WERI-Rb-1 (cell line): ENCODE results near the gene C2orf72.

ENCODE experiments used
- DNase-seq: peaks from one replicate; pipeline ENCODE4 v3.0.0-alpha.2; 2020
- H3K27ac ChIP-seq: fragments of 250-450 bp; sonication (Bioruptor Pico); 2 replicates; pipeline ENCODE4 v1.5.1; 2020; ENCODE audit warnings: mild to moderate bottlenecking, moderate library complexity
- H3K27me3 ChIP-seq: fragments of 250-450 bp; sonication (Bioruptor Pico); 2 replicates; pipeline ENCODE4 v1.5.1; 2021; ENCODE audit warnings: mild to moderate bottlenecking, low read depth, moderate library complexity; ENCODE audit not compliant: insufficient read depth, severe bottlenecking
- H3K36me3 ChIP-seq: fragments of 250-450 bp; sonication (Bioruptor Pico); 2 replicates; pipeline ENCODE4 v1.5.1; 2020; ENCODE audit warnings: mild to moderate bottlenecking, moderate library complexity
- H3K4me3 ChIP-seq: 2 replicates; pipeline ENCODE4 v1.5.1; 2011; ENCODE audit warnings: low read depth, mild to moderate bottlenecking, control low read depth, low read length
- H3K9me3 ChIP-seq: fragments of 250-450 bp; sonication (Bioruptor Pico); 2 replicates; pipeline ENCODE4 v1.5.1; 2021; ENCODE audit warnings: mild to moderate bottlenecking, moderate library complexity; ENCODE audit not compliant: severe bottlenecking
- CTCF ChIP-seq: IDR thresholded peaks from 2 replicates; pipeline ENCODE4 v1.5.1; 2011; ENCODE audit warnings: low read depth, mild to moderate bottlenecking, control low read depth, inconsistent platforms, low read length

C2orf72 gene

GRCh38 chr2:231039821-231040364 is 2.6 kb downstream of the C2orf72 start:
- Histone ChIP-seq H3K4me3 (no peak overlapping the region), H3K9me3 (no peaks in the 10 kb centered on the region), H3K27me3 (no peaks in the 10 kb centered on the region), H3K36me3 (no peaks in the 10 kb centered on the region), H3K27ac (no peak overlapping the region)
- TF ChIP-seq CTCF: no peak
- no peak for DNase-seq

GRCh38 chr2:231041061-231041689 is 3.9 kb downstream of the C2orf72 start:
- no peak for TF ChIP-seq CTCF
- H3K27me3 ChIP-seq: no peaks in the 10 kb centered on the region

GRCh38 chr2:231043796-231044195 is 6.5 kb downstream of the C2orf72 start:
- DNase-seq: no peak
- TF ChIP-seq CTCF: no peak
- Histone ChIP-seq H3K27me3 (no peaks in the 10 kb centered on the region), H3K4me3 (no peak overlapping the region), H3K27ac (no peak overlapping the region), H3K9me3 (no peaks in the 10 kb centered on the region), H3K36me3 (no peaks in the 10 kb centered on the region)

More at GRCh38 chr2:231041061-231041689, 3.9 kb downstream of the C2orf72 start:
- no peak overlapping the region for H3K4me3 ChIP-seq
- H3K36me3 ChIP-seq: no peaks in the 10 kb centered on the region
- H3K9me3 ChIP-seq: no peaks in the 10 kb centered on the region
- H3K27ac ChIP-seq: no peak overlapping the region
- DNase-seq: no peak

GRCh38 chr2:231046916-231047273 is 9.6 kb downstream of the C2orf72 start:
- TF ChIP-seq CTCF: no peak
- no peak for DNase-seq
- Histone ChIP-seq H3K27me3 (no peaks in the 10 kb centered on the region), H3K4me3 (no peak overlapping the region), H3K9me3 (no peaks in the 10 kb centered on the region), H3K27ac (no peak overlapping the region), H3K36me3 (no peaks in the 10 kb centered on the region)

- no peak for TF ChIP-seq CTCF
- no peak overlapping the region for H3K27ac ChIP-seq
- H3K9me3 ChIP-seq: no peaks in the 10 kb centered on the region
- no peaks in the 10 kb centered on the region for H3K27me3 ChIP-seq
- H3K4me3 ChIP-seq: no peak overlapping the region
- no peak for DNase-seq
- no peaks in the 10 kb centered on the region for H3K36me3 ChIP-seq
Observed at GRCh38 chr2:231047274-231047922, 10.1 kb downstream of the C2orf72 start.
